Dendritic cell treated with granulocyte-macrophage colony-stimulating factor and Interleukin-4, amounts not matched to agents 40 ng/mL and 50 ng/mL, for 4 days (primary cell): ENCODE data around the gene RASGRF1.

Experiments
- H3K27ac Mint-ChIP-seq: one replicate; pipeline ENCODE4 v1.8.0; 2022; ENCODE audit warnings: mild to moderate bottlenecking, mixed read lengths
- H3K27me3 Mint-ChIP-seq: one replicate; pipeline ENCODE4 v1.8.0; 2022; ENCODE audit warnings: mild to moderate bottlenecking, mixed read lengths
- H3K36me3 Mint-ChIP-seq: one replicate; pipeline ENCODE4 v1.8.0; 2022; ENCODE audit warnings: low read depth, mixed read lengths
- H3K4me1 Mint-ChIP-seq: one replicate; pipeline ENCODE4 v1.8.0; 2022; ENCODE audit warnings: low read depth, mixed read lengths
- H3K4me3 Mint-ChIP-seq: one replicate; pipeline ENCODE4 v1.8.0; 2022; ENCODE audit warnings: mild to moderate bottlenecking, moderate library complexity, mixed read lengths
- H3K9me3 Mint-ChIP-seq: one replicate; pipeline ENCODE4 v1.8.0; 2022; ENCODE audit warnings: mixed read lengths
- intact Hi-C: fragments of 100-400 bp; cut with micrococcal nuclease; formaldehyde crosslinking; loops from one replicate; pipeline ENCODE4 v1.15.0; 2022

RASGRF1 gene

DNA sequence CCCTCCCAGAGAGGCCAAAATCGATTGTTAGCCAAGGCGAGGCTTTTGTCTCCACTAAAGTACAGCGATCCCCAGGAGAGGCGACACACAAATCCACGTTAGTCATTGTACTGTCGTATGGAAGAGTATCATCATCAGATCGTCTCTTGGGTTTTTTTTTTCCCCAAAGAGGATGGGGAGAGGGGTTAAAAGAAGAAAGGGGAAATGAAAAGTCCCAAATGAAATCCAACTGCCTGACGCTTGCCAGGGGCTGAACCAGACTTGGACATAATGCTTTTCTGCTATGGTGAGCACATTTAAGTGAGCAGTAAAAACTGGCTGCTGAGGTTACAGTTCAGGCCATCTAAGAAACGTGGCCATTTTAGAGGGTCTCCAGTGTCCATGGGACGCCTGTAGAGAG, 107.8 kb downstream of the RASGRF1 start:
- Mint-ChIP-seq H3K9me3 (no peaks in the 10 kb centered on the region), H3K36me3 (peaks cover 15% of the 10 kb centered on the region), H3K27me3 (no peaks in the 10 kb centered on the region), H3K4me3 (no peak overlapping the region), H3K27ac (peak overlapping the region; percentile 84), H3K4me1 (peaks cover 74% of the 10 kb centered on the region)
- intact Hi-C loops = no loop called here

DNA sequence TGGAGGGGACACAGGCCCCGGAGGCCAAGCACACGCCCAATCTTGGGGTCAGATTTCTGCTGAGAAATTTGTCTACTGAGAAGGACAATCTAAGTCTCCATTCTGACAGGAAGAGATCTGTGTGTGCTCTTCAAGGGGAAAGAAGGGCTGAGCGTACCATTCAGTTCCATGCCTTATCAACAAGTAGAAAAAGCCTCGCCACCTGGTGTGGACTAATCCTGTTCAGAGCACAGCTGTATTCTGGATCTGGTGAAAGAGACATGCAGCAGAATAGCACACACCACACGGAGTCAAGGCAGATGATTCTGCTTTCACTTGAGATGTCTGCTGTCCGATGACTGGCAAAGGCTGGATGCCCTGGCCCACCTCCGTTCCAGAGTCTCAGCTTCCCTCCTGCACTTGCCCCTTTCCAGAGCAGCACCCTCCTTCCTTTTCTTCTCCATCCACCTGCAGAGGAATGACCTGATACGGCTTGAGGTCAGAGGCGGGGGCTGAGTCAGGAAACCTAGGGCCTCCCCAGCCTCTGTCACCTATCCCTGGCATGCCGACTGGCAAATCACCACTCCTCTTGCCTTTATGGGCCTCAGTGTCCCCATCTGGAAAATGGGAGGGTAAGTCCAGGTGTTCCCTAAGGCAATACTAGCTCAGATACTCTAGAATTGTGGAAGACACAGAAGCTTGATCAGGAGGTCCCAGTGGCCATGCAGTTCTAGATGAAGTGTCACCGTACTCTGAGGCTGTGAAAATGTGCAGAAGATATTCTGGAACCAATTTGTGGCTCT, 108.9 kb downstream of the RASGRF1 start:
- H3K27me3 Mint-ChIP-seq = no peaks in the 10 kb centered on the region
- peak overlapping the region; percentile 84 for H3K27ac Mint-ChIP-seq
- H3K4me1 Mint-ChIP-seq = peaks cover 79% of the 10 kb centered on the region
- intact Hi-C loops = no loop called here
- no peaks in the 10 kb centered on the region for H3K9me3 Mint-ChIP-seq
- peaks cover 15% of the 10 kb centered on the region for H3K36me3 Mint-ChIP-seq
- H3K4me3 Mint-ChIP-seq = no peak overlapping the region

DNA sequence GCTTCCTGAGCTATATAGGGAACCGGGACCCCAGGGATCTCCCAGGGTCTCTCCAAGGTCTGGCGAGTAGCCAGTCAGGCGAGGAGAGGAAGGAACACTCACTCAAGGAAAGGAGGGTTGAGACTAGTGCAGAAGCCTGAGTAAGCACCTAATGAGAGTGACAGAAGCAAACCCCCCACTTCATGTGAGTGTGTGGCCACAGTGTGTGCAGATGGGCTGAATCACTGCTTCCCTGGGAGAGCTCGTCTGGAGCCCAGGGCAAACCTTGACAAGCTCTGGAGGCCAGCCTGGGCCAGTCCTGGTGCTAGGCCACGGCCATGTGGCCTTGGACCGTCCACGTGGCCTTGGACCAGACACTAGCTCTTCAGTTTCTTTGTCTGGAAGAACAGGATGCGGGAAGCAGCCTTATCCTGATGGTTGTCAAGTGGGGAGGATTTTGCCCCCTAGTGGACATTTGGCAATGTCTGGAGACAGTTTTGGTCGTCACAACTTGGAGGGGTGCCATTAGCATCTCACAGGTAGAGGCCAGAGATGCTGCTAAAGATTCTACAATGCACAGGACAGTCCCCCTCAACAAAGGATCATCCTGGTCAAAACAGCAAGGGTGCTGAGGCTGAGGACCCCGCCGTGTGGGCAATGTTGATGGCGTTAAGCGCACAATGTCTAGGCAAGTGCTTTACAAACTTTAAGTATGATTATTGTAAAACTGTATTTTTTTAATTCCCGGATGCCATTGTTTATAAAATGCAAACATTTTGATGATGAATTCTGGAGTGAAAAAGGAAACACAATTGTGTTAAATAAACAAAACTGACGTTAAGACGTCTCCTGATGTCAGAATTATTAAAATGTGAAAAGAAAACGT, 110.9 kb downstream of the RASGRF1 start:
- peak overlapping the region; percentile 82 for H3K4me3 Mint-ChIP-seq
- no peaks in the 10 kb centered on the region for H3K9me3 Mint-ChIP-seq
- peak overlapping the region; percentile 98 for H3K27ac Mint-ChIP-seq
- intact Hi-C loops = loop anchor here (5.0 kb wide), 1 partner anchor 42 kb away; no protein-coding TSS in a partner anchor
- H3K36me3 Mint-ChIP-seq = peaks cover 11% of the 10 kb centered on the region
- H3K4me1 Mint-ChIP-seq = peaks cover 90% of the 10 kb centered on the region
- H3K27me3 Mint-ChIP-seq = no peaks in the 10 kb centered on the region

DNA sequence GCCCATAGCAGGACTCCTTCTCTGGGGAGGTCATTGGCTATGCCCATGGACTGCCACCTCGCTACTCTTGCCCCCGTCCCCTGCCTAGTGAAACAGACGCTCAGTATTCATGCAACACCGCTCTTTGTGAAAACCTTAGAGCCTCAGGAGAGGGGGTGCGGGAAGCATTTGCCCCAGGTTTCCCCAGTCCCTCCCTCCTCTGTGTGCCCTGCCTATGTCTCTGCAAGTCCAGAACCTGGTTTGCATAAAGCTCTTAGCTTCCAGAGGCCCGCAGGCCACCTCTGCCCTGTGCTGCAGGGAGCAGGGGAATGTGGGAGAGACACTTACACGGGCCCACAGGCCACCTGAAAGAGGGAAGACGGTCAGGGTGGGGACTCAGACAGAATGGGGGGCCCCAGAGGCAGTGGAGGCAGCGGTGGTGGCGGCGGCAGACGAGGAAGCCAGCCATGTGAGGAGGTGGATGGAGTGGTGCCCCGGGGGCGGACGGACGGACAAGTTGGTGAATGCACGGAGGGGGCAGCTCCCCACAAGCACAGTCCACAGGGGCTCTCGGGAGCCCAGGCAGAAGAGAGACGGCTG, 111.9 kb downstream of the RASGRF1 start:
- Mint-ChIP-seq H3K9me3 (no peaks in the 10 kb centered on the region), H3K4me1 (peaks cover 84% of the 10 kb centered on the region), H3K4me3 (peak overlapping the region; percentile 82), H3K27me3 (no peaks in the 10 kb centered on the region), H3K27ac (peak overlapping the region; percentile 98), H3K36me3 (peaks cover 4% of the 10 kb centered on the region)
- intact Hi-C loops = loop anchor here (5.0 kb wide), 1 partner anchor 41 kb away; no protein-coding TSS in a partner anchor

DNA sequence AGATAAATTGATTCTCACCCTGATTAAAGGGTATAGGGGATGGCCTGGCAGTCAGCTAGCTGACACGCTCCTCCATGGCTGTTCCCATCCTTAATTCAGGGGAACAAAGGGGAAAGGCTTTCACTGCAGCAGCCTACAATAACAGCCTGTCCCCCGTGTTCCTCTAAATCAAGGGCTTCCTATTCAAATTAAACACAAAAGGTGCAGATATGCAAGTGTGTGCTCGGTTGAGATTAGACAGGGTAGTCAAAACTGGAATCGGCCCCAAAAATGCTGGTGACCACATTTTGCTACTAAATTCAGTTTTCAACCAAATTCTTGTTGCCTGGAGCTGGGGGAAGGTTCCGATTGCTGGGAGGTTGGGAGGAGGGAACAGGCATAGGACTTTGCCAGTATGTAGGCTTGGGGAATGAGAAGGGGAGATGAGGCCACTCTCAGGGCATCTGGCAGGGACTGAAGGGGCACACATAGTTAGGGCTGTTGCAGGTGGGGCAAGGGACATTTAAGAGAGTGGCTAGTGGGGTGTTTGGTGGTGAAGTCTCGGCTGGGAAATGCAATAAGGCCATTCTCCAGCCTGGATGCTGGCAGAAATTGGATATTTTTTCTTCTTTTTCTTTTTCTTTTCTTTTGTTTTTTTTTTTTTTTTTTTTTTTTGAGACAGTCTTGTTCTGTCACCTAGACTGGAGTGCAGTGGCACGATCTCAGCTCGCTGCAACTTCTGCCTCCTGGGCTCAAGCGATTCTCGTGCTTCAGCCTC, 112.8 kb downstream of the RASGRF1 start:
- Mint-ChIP-seq H3K4me3 (peak overlapping the region; percentile 82), H3K36me3 (no peaks in the 10 kb centered on the region), H3K27me3 (no peaks in the 10 kb centered on the region), H3K27ac (peak overlapping the region; percentile 98), H3K4me1 (peaks cover 74% of the 10 kb centered on the region), H3K9me3 (no peaks in the 10 kb centered on the region)
- intact Hi-C loops = loop anchor here (5.0 kb wide), 1 partner anchor 40 kb away; no protein-coding TSS in a partner anchor

GRCh38 chr15:78977091-78977571, 113.4 kb downstream of the RASGRF1 start:
- H3K36me3 Mint-ChIP-seq = no peaks in the 10 kb centered on the region
- H3K4me3 Mint-ChIP-seq = peak overlapping the region; percentile 82
- intact Hi-C loops = loop anchor here (5.0 kb wide), 1 partner anchor 40 kb away; no protein-coding TSS in a partner anchor
- peaks cover 68% of the 10 kb centered on the region for H3K4me1 Mint-ChIP-seq
- no peaks in the 10 kb centered on the region for H3K27me3 Mint-ChIP-seq
- H3K9me3 Mint-ChIP-seq = no peaks in the 10 kb centered on the region
- H3K27ac Mint-ChIP-seq = peak overlapping the region; percentile 98

DNA sequence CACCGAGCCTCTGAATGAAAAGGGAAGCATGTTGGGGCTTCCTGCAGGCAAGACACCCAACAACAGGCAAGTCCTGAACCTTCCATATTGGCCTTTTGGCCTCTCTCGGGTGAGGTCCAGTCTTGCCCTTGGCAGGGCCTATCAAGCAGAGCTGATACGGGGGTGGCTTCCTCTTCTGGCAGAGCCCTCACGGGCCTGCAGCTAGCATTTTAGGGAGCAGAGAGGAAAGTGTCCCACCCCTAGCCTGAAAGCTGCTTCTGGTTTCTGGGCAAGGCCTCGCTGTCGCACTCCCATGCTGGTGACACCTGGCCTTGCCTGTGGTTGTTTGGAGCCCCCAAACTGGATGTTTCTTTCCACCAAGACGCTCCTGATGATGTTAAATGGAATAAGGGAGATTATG, 113.9 kb downstream of the RASGRF1 start:
- peaks cover 64% of the 10 kb centered on the region for H3K4me1 Mint-ChIP-seq
- intact Hi-C loops = loop anchor here (5.0 kb wide), 1 partner anchor 39 kb away; no protein-coding TSS in a partner anchor
- H3K36me3 Mint-ChIP-seq = no peaks in the 10 kb centered on the region
- H3K9me3 Mint-ChIP-seq = no peaks in the 10 kb centered on the region
- H3K27me3 Mint-ChIP-seq = no peaks in the 10 kb centered on the region
- H3K27ac Mint-ChIP-seq = peak overlapping the region; percentile 98
- H3K4me3 Mint-ChIP-seq = peak overlapping the region; percentile 82

DNA sequence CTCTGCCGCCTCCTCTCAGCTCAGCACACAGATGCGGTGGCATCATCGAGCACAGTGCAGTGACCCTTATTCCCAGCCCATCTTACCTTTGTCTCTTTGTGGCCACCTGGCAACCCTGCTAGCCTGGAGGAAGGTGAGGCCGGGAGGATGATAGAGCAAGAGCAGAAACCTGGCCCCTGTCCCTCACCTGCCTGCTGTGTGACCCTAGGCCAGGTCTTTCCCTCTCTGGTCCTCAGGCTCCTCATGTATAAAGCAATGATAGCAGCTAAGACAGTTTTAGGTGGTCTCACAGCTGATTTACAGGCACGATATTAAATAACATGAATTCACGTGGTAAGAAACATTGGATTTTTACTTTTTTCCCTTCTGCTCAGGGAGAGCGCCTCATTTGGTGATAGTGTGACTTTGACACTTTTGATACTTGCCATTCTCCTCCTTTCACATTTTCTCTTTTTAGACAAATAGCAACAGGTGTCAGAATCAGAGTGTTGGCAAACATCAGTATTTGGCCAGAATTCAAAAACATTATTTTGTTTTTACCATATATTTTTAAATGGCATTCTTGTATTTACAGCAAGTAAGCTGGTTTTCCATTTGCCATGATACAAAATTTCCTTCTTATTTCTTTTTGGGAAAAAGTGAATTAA, 116.2 kb downstream of the RASGRF1 start:
- Mint-ChIP-seq H3K9me3 (no peaks in the 10 kb centered on the region), H3K27ac (no peak overlapping the region), H3K4me3 (no peak overlapping the region), H3K4me1 (peaks cover 42% of the 10 kb centered on the region), H3K36me3 (no peaks in the 10 kb centered on the region), H3K27me3 (no peaks in the 10 kb centered on the region)
- intact Hi-C loops = no loop called here

DNA sequence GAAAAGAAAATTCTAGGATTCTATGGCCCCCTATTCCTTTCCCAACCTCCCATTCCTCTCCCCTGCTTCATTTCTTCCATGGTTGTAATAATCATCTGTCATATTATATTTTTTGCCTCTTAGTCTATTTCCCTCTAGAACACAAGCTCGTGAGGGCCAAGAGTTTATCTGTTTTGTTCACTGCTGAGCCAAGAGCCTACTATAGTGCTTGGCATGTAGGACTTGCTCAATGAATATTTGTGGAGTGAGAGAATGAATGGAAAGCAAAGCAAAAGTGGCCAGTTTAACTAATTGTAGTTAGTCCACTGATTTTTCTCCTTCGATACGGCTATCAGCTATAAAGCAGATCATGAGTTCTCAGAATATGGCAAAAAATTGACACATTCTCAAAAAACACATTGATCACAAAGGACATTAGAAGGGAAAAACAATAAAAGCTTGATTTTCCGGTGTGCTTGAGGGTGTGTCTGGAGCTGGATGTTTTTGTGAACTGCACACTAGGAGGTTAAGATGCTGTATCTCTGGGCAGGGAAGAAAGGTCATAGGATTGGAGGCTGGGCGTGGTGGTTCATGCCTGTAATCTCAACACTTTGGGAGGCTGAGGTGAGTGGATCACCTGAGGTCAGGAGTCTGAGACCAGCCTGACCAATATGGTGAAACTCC, 120.8 kb downstream of the RASGRF1 start:
- H3K27ac Mint-ChIP-seq = no peak overlapping the region
- H3K4me3 Mint-ChIP-seq = no peak overlapping the region
- H3K4me1 Mint-ChIP-seq = no peaks in the 10 kb centered on the region
- H3K9me3 Mint-ChIP-seq = no peaks in the 10 kb centered on the region
- H3K36me3 Mint-ChIP-seq = no peaks in the 10 kb centered on the region
- intact Hi-C loops = no loop called here
- no peaks in the 10 kb centered on the region for H3K27me3 Mint-ChIP-seq

DNA sequence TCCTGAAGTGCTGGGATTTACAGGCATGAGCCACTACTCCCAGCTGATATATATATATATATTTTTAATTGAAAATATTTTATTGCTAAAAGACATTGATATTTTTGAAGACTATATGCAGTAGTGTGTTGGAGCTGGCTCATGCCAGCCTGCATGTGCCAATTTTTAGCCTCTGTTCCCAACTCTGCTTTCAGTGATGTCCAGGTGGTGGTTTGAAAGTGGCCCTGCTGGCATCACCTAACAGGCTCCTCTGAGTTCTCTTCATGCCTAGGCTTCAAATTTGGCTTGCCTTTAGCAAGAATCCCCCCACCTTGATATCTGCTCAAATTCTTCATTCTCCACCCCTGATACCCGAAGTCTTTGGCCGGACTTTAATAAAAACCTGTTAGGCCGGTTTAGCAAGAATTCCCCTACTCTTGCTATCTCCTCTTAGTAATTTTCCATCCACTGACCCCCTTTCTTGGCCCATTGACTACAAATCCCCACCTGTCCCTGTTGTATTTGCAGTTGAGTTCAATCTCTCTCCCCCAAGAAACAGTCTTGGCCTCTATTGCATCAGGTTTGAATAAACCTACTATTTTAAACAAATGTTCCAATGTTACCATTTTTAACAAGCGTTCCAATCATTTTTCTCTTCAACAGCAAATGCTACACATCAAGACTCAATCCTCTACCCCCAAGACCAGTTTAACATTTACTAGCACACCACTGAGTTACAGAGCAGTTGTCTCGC, 121.9 kb downstream of the RASGRF1 start:
- Mint-ChIP-seq H3K36me3 (no peaks in the 10 kb centered on the region), H3K9me3 (no peaks in the 10 kb centered on the region), H3K27me3 (no peaks in the 10 kb centered on the region), H3K27ac (no peak overlapping the region), H3K4me3 (no peak overlapping the region), H3K4me1 (no peaks in the 10 kb centered on the region)
- intact Hi-C loops = no loop called here

GRCh38 chr15:78968114-78968513, 122.5 kb downstream of the RASGRF1 start:
- Mint-ChIP-seq H3K36me3 (no peaks in the 10 kb centered on the region), H3K27ac (no peak overlapping the region), H3K4me3 (no peak overlapping the region), H3K27me3 (no peaks in the 10 kb centered on the region), H3K9me3 (no peaks in the 10 kb centered on the region), H3K4me1 (no peaks in the 10 kb centered on the region)
- intact Hi-C loops = no loop called here

- Mint-ChIP-seq H3K4me3 (no peak overlapping the region), H3K4me1 (no peaks in the 10 kb centered on the region), H3K27me3 (peaks cover 1% of the 10 kb centered on the region), H3K27ac (no peak overlapping the region), H3K9me3 (no peaks in the 10 kb centered on the region), H3K36me3 (no peaks in the 10 kb centered on the region)
- intact Hi-C loops = no loop called here
These were observed 130.3 kb downstream of the RASGRF1 start for GRCh38 chr15:78960308-78960707.
